ENCODE data around the gene CPT1C. TPM values are rescaled to one million over a fixed set of nuclear protein-coding genes. Genes with fewer than 3 reads are reported as not detected.

The CPT1C gene
- total and polyA plus RNA-seq, 10 donors = 5.2 to 17.0 (median 15.5) TPM

GRCh38 chr19:49730166-49730565, 39.2 kb downstream of the CPT1C start:
- TF ChIP-seq CTCF (IDR thresholded peaks at IDR 0.05 in 8 of 11, conservative IDR thresholded peaks at IDR 0.05 in 3 of 11) = no peak
- no peak for TF ChIP-seq POLR2AphosphoS5 (IDR thresholded peaks at IDR 0.05)
- no peak for TF ChIP-seq POLR2A (IDR thresholded peaks at IDR 0.05)
- no peak for DNase-seq
- WGBS, 5 donors = 35 to 44% (median 37%) methylated on average over 5 of the region's 5 CpGs
- no peak overlapping the region for H3K4me3 ChIP-seq
- no peaks in the 10 kb centered on the region for H3K36me3 ChIP-seq
- H3K27me3 ChIP-seq (replicated peaks in 1 of 7) = no peaks in the 10 kb centered on the region
- no peaks in the 10 kb centered on the region for H3K4me1 ChIP-seq
- no peak overlapping the region for H3K27ac ChIP-seq
- intact Hi-C loops (cut with DNase I; ENCODE audit: low total_unique reads) = no loop called here
- no peaks in the 10 kb centered on the region for H3K9me3 ChIP-seq

GRCh38 chr19:49738268-49738667, 47.4 kb downstream of the CPT1C start:
- no peak for DNase-seq
- H3K27me3 ChIP-seq (replicated peaks in 1 of 7) = no peaks in the 10 kb centered on the region
- WGBS, 5 donors = 68 to 81% (median 76%) methylated on average over 4 of the region's 4 CpGs
- H3K36me3 ChIP-seq = no peaks in the 10 kb centered on the region
- no peaks in the 10 kb centered on the region for H3K4me1 ChIP-seq
- H3K4me3 ChIP-seq = no peak overlapping the region
- H3K27ac ChIP-seq = no peak overlapping the region
- no peaks in the 10 kb centered on the region for H3K9me3 ChIP-seq
- TF ChIP-seq POLR2AphosphoS5 (IDR thresholded peaks at IDR 0.05) (no peak), POLR2A (IDR thresholded peaks at IDR 0.05) (no peak)
- intact Hi-C loops (cut with DNase I; ENCODE audit: low total_unique reads) = no loop called here

GRCh38 chr19:49739098-49739497, 48.2 kb downstream of the CPT1C start:
- Histone ChIP-seq H3K27ac (no peak overlapping the region), H3K4me1 (no peaks in the 10 kb centered on the region), H3K9me3 (no peaks in the 10 kb centered on the region), H3K36me3 (no peaks in the 10 kb centered on the region), H3K4me3 (no peak overlapping the region), H3K27me3 (replicated peaks in 1 of 7) (no peaks in the 10 kb centered on the region)
- intact Hi-C loops (cut with DNase I; ENCODE audit: low total_unique reads) = no loop called here
- no peak for TF ChIP-seq POLR2A (IDR thresholded peaks at IDR 0.05)
- TF ChIP-seq POLR2AphosphoS5 (IDR thresholded peaks at IDR 0.05) = no peak
- no peak for TF ChIP-seq CTCF (IDR thresholded peaks at IDR 0.05 in 8 of 11, conservative IDR thresholded peaks at IDR 0.05 in 3 of 11)
- 63 to 74% (median 67%) methylated on average over 1 of the region's 1 CpG for WGBS, 5 donors
- no peak for DNase-seq

GRCh38 chr19:49739933-49740332, 49.0 kb downstream of the CPT1C start:
- Histone ChIP-seq H3K4me1 (no peaks in the 10 kb centered on the region), H3K27me3 (replicated peaks in 1 of 7) (no peaks in the 10 kb centered on the region), H3K9me3 (no peaks in the 10 kb centered on the region), H3K4me3 (no peak overlapping the region), H3K36me3 (no peaks in the 10 kb centered on the region), H3K27ac (no peak overlapping the region)
- no peak for DNase-seq
- 91 to 96% (median 95%) methylated on average over 6 to 10 of the region's 10 CpGs for WGBS, 5 donors
- TF ChIP-seq POLR2A (IDR thresholded peaks at IDR 0.05) (no peak), CTCF (IDR thresholded peaks at IDR 0.05 in 8 of 11, conservative IDR thresholded peaks at IDR 0.05 in 3 of 11) (no peak)
- intact Hi-C loops (cut with DNase I; ENCODE audit: low total_unique reads) = no loop called here

All from spleen (tissue), 11 donors.